Glutamatergic neuron (in vitro differentiated cells): ENCODE data around the gene HYDIN. TPM values are rescaled to one million over a fixed set of nuclear protein-coding genes. Genes with fewer than 3 reads are reported as not detected.

Experiments
- DNase-seq: peaks from one replicate; pipeline ENCODE4 v3.0.0; 2022
- H3K27ac Mint-ChIP-seq: one replicate; pipeline ENCODE4 v1.8.0; 2020; ENCODE audit warnings: mild to moderate bottlenecking, mixed read lengths, inconsistent platforms; ENCODE audit not compliant: unreplicated experiment
- H3K27me3 Mint-ChIP-seq: one replicate; pipeline ENCODE4 v1.8.0; 2020; ENCODE audit warnings: mild to moderate bottlenecking, moderate library complexity, mixed read lengths, inconsistent platforms; ENCODE audit not compliant: unreplicated experiment
- H3K36me3 Mint-ChIP-seq: one replicate; pipeline ENCODE4 v1.8.0; 2020; ENCODE audit warnings: mild to moderate bottlenecking, mixed read lengths, inconsistent platforms; ENCODE audit not compliant: unreplicated experiment
- H3K4me1 Mint-ChIP-seq: one replicate; pipeline ENCODE4 v1.8.0; 2020; ENCODE audit warnings: mild to moderate bottlenecking, low read depth, mixed read lengths, inconsistent platforms; ENCODE audit not compliant: unreplicated experiment
- H3K4me3 Mint-ChIP-seq: one replicate; pipeline ENCODE4 v1.8.0; 2020; ENCODE audit warnings: mild to moderate bottlenecking, mixed read lengths, inconsistent platforms; ENCODE audit not compliant: unreplicated experiment
- H3K9me3 Mint-ChIP-seq: one replicate; pipeline ENCODE4 v1.8.0; 2020; ENCODE audit warnings: mild to moderate bottlenecking, moderate library complexity, mixed read lengths, inconsistent platforms; ENCODE audit not compliant: unreplicated experiment
- total RNA-seq: library from RNA; stranded (reverse); fragmentation: NEBNext Ultra II Directional; extraction: Animal tissue kit (Norgen Biotek cat#: 25700); gene quantifications from one replicate; pipeline ENCODE4 v1.2.1, GENCODE V29; 2021; ENCODE audit not compliant: unreplicated experiment
- TF ChIP-seq, protein P1 (sequence below): fragments of 200-600 bp; sonication (generic); IDR thresholded peaks from one replicate; pipeline ENCODE4 v1.5.0; 2021; ENCODE audit not compliant: partially characterized antibody, unreplicated experiment

The HYDIN gene
- total RNA-seq, 1 donor from 2014 or later, result 7.0 TPM

GRCh38 chr16:71226229-71227141, 4.0 kb downstream of the HYDIN start:
- Mint-ChIP-seq H3K4me3 (no peak overlapping the region), H3K27ac (no peak overlapping the region), H3K36me3 (peaks cover 43% of the 10 kb centered on the region), H3K9me3 (peaks cover 4% of the 10 kb centered on the region), H3K27me3 (peaks cover 4% of the 10 kb centered on the region), H3K4me1 (peaks cover 2% of the 10 kb centered on the region)
- TF ChIP-seq, protein P1, sequence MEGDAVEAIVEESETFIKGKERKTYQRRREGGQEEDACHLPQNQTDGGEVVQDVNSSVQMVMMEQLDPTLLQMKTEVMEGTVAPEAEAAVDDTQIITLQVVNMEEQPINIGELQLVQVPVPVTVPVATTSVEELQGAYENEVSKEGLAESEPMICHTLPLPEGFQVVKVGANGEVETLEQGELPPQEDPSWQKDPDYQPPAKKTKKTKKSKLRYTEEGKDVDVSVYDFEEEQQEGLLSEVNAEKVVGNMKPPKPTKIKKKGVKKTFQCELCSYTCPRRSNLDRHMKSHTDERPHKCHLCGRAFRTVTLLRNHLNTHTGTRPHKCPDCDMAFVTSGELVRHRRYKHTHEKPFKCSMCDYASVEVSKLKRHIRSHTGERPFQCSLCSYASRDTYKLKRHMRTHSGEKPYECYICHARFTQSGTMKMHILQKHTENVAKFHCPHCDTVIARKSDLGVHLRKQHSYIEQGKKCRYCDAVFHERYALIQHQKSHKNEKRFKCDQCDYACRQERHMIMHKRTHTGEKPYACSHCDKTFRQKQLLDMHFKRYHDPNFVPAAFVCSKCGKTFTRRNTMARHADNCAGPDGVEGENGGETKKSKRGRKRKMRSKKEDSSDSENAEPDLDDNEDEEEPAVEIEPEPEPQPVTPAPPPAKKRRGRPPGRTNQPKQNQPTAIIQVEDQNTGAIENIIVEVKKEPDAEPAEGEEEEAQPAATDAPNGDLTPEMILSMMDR, result no peak
- DNase-seq, result no peak

GRCh38 chr16:71225145-71225544, 5.4 kb downstream of the HYDIN start:
- TF ChIP-seq, protein P1, result no peak
- Mint-ChIP-seq H3K4me3 (no peak overlapping the region), H3K4me1 (no peaks in the 10 kb centered on the region), H3K9me3 (peaks cover 4% of the 10 kb centered on the region), H3K27ac (no peak overlapping the region), H3K36me3 (peaks cover 43% of the 10 kb centered on the region), H3K27me3 (no peaks in the 10 kb centered on the region)
- DNase-seq, result no peak

DNA sequence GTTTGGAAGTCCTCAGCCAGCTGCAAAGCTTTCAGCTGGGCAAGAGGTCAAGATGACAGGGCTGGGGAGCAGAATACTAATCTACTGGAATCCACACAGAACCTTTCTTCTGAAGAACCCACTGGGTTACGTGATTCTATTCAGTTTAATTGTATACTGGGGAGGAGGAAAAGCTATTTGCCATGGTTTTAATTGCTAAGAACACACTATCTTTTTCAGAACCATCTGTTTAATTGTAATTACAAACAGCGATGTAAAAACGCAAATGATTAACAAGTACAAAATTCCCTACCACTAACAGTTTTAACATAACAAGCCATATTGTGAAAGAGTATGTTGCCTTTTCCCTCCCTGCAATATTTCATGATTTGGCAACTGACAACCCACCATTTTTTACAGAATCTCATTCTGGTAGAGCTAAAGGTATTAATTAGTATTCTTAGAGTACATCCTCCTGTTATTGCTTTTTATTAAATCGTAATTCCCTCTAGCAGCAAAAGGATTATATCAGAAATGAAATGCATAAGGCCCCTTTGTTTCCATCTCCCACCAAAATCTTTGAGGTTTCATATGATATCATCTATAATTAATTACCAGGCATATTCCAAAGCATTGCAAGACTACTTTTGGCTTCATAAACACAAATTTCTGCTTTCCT, 12.1 kb downstream of the HYDIN start:
- Mint-ChIP-seq H3K4me3 (no peak overlapping the region), H3K4me1 (peaks cover 7% of the 10 kb centered on the region), H3K27me3 (no peaks in the 10 kb centered on the region), H3K27ac (no peak overlapping the region), H3K36me3 (peaks cover 10% of the 10 kb centered on the region), H3K9me3 (no peaks in the 10 kb centered on the region)
- TF ChIP-seq, protein P1, result no peak
- DNase-seq, result no peak

GRCh38 chr16:71217506-71217905, 13.0 kb downstream of the HYDIN start:
- peaks cover 7% of the 10 kb centered on the region for H3K4me1 Mint-ChIP-seq
- H3K36me3 Mint-ChIP-seq, result peaks cover 6% of the 10 kb centered on the region
- no peak overlapping the region for H3K27ac Mint-ChIP-seq
- no peak overlapping the region for H3K4me3 Mint-ChIP-seq
- TF ChIP-seq, protein P1, result no peak
- H3K27me3 Mint-ChIP-seq, result no peaks in the 10 kb centered on the region
- DNase-seq, result no peak
- no peaks in the 10 kb centered on the region for H3K9me3 Mint-ChIP-seq

DNA sequence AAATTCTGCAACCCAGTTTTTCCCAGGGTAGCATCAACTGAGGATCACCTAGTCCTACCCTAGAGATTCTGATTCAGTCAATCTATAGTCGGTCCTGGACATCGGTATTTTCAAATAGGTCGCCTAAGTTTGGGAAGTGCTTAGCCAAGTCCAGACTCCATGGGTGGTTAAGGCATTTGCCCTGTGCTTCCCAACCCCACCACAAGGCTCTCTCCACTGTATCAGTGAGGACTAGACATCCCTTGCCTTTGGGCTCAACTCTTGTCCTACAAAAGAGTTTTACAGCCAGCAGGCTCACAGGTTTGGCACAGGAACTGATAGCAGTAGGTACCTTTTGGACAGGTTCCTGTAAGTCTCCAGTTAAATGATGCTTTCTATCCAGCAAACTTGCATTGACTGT, 13.8 kb downstream of the HYDIN start:
- Mint-ChIP-seq H3K9me3 (no peaks in the 10 kb centered on the region), H3K27ac (no peak overlapping the region), H3K36me3 (peaks cover under 1% of the 10 kb centered on the region), H3K27me3 (no peaks in the 10 kb centered on the region), H3K4me3 (no peak overlapping the region), H3K4me1 (peaks cover 7% of the 10 kb centered on the region)
- TF ChIP-seq, protein P1, result no peak
- DNase-seq, result no peak
